Stomach (tissue), 9 donors: ENCODE results near the gene TMEM87B. TPM values are rescaled to one million over a fixed set of nuclear protein-coding genes. Genes with fewer than 3 reads are reported as not detected.
A peak's percentile ranks its signal among the peaks of the same experiment; 100 is the strongest.

Experiments used
- DNase-seq, 2 donors: peaks; one replicate each; pipeline versions ENCODE4 v3.0.0 to v3.0.0-alpha.2; 2013 to 2019
- H3K27ac ChIP-seq, 5 donors: fragments of 200-600 bp in 4 of 5; sonication (generic) in 4 of 5; one replicate each; pipeline ENCODE4 v1.5.1; 2013 to 2019; ENCODE audit warnings: mild to moderate bottlenecking in 1 of 5, moderate library complexity in 1 of 5
- H3K27me3 ChIP-seq, 3 donors: fragments of 200-600 bp; sonication (generic); one replicate each; pipeline ENCODE4 v1.5.1; 2017 to 2019; ENCODE audit warnings: mixed run types in 1 of 3
- H3K36me3 ChIP-seq, 4 donors: fragments of 200-600 bp; sonication (generic); 1 replicate in 3 of 4; 2 replicates in 1 of 4; pipeline ENCODE4 v1.5.1; 2016 to 2019
- H3K4me1 ChIP-seq, 4 donors: fragments of 200-600 bp; sonication (generic); one replicate each; pipeline ENCODE4 v1.5.1; 2016 to 2019
- H3K4me3 ChIP-seq, 4 donors: fragments of 200-600 bp; sonication (generic) in 3 of 4; one replicate each; pipeline ENCODE4 v1.5.1; 2016 to 2019; ENCODE audit warnings: mild to moderate bottlenecking in 1 of 4
- H3K9me3 ChIP-seq, 4 donors: fragments of 200-600 bp; sonication (generic); one replicate each; pipeline ENCODE4 v1.5.1; 2016 to 2019
- CTCF ChIP-seq, 7 experiments: fragments of 450-650 bp in 4 of 7; fragments of 200-600 bp in 3 of 7; sonication (generic) in 3 of 7; IDR thresholded peaks; one replicate each; pipeline ENCODE4 v1.5.1; 2016 to 2019; ENCODE audit warnings: antibody characterized with exemption in 7 of 7, control low read depth in 2 of 7, mild to moderate bottlenecking in 1 of 7
- EP300 ChIP-seq: sonication (generic); formaldehyde crosslinking; IDR thresholded peaks from one replicate; pipeline ENCODE4 v1.6.1; 2017; ENCODE audit warnings: antibody characterized with exemption
- POLR2A ChIP-seq, 4 donors: fragments of 450-650 bp; IDR thresholded peaks; one replicate each; pipeline ENCODE4 v1.6.1; 2016; ENCODE audit warnings: antibody characterized with exemption in 4 of 4, control low read depth in 2 of 4, mild to moderate bottlenecking in 1 of 4, moderate library complexity in 1 of 4
- POLR2AphosphoS5 ChIP-seq, 3 donors: sonication (generic); formaldehyde crosslinking; IDR thresholded peaks; one replicate each; pipeline ENCODE4 v1.6.1; 2016; ENCODE audit warnings: antibody characterized with exemption in 3 of 3
- WGBS, 5 donors: extraction: QIAGEN DNeasy Blood & Tissue Kit in 3 of 5; methylation state at CpG; one replicate each; pipeline versions ENCODE4 v1.1.5 to v1.1.7; 2013 to 2018; 5-methylcytosine and 5-hydroxymethylcytosine counted together
- intact Hi-C: fragments of 100-400 bp; cut with DNase I; formaldehyde crosslinking; loops from one replicate; pipeline ENCODE4 v1.15.1; 2023; ENCODE audit warnings: low total_unique reads
- polyA plus RNA-seq, 3 donors: library from polyadenylated mRNA; stranded (reverse); fragments of 200-250 nt; gene quantifications; one replicate each; pipeline ENCODE4 v1.2.3, GENCODE V29; 2013
- total RNA-seq, 5 donors: library from RNA; depleted of rRNA; stranded (reverse); fragments of >200 nt; gene quantifications; one replicate each; pipeline versions ENCODE4 v1.1.0 to v1.2.3, GENCODE V29; 2014 to 2016
- donor health status: healthy with polysubstance abuse.
- donor health status: Bipolar disorder and iron deficiency.
- donor health status: healthy.

The TMEM87B gene
- total and polyA plus RNA-seq, 8 donors: 3.7 to 62.2 (median 16.1) TPM

GRCh38 chr2:112023707-112024106 lies 31.4 kb upstream of the TMEM87B start:
- Histone ChIP-seq H3K27ac (no peak overlapping the region), H3K9me3 (no peaks in the 10 kb centered on the region), H3K27me3 (no peaks in the 10 kb centered on the region), H3K4me1 (peaks cover 0 to 9% (median 0%) of the 10 kb centered on the region in 4 donors), H3K4me3 (no peak overlapping the region), H3K36me3 (peaks cover 2 to 68% (median 47%) of the 10 kb centered on the region in 4 donors)
- intact Hi-C loops: no loop called here
- DNase-seq: no peak
- WGBS, 5 donors: 87 to 94% (median 93%) methylated on average over 5 of the region's 5 CpGs
- no peak for TF ChIP-seq POLR2A (IDR thresholded peaks at IDR 0.05)
- TF ChIP-seq EP300: no peak
- no peak for TF ChIP-seq CTCF (IDR thresholded peaks at IDR 0.05)
- no peak for TF ChIP-seq POLR2AphosphoS5 (IDR thresholded peaks at IDR 0.05)

GRCh38 chr2:112024231-112024630 lies 30.8 kb upstream of the TMEM87B start:
- 71 to 85% (median 84%) methylated on average over 9 of the region's 9 CpGs for WGBS, 5 donors
- TF ChIP-seq POLR2AphosphoS5 (IDR thresholded peaks at IDR 0.05) (no peak), CTCF (IDR thresholded peaks at IDR 0.05) (no peak), POLR2A (IDR thresholded peaks at IDR 0.05) (no peak)
- Histone ChIP-seq H3K36me3 (peaks cover 2 to 64% (median 45%) of the 10 kb centered on the region in 4 donors), H3K27ac (no peak overlapping the region), H3K9me3 (no peaks in the 10 kb centered on the region), H3K27me3 (no peaks in the 10 kb centered on the region), H3K4me1 (peaks cover 0 to 14% (median 0%) of the 10 kb centered on the region in 4 donors), H3K4me3 (no peak overlapping the region)
- DNase-seq: no peak
- intact Hi-C loops: no loop called here

- H3K4me1 ChIP-seq: peaks cover 0 to 19% (median 0%) of the 10 kb centered on the region in 4 donors
- TF ChIP-seq CTCF (IDR thresholded peaks at IDR 0.05) (no peak), POLR2A (IDR thresholded peaks at IDR 0.05) (no peak), POLR2AphosphoS5 (IDR thresholded peaks at IDR 0.05) (no peak), EP300 (no peak)
- no peaks in the 10 kb centered on the region for H3K27me3 ChIP-seq
- 85 to 94% (median 86%) methylated on average over 9 to 12 of the region's 12 CpGs for WGBS, 5 donors
- H3K9me3 ChIP-seq: no peaks in the 10 kb centered on the region
- DNase-seq: no peak
- H3K36me3 ChIP-seq: peaks cover 2 to 57% (median 39%) of the 10 kb centered on the region in 4 donors
- no peak overlapping the region for H3K4me3 ChIP-seq
- H3K27ac ChIP-seq: no peak overlapping the region
- intact Hi-C loops: no loop called here
Observed at GRCh38 chr2:112024896-112025491, 30.1 kb upstream of the TMEM87B start.

GRCh38 chr2:112026509-112026908 lies 28.6 kb upstream of the TMEM87B start:
- 50 to 60% (median 53%) methylated on average over 8 of the region's 8 CpGs for WGBS, 5 donors
- peaks cover 2 to 41% (median 31%) of the 10 kb centered on the region in 4 donors for H3K36me3 ChIP-seq
- TF ChIP-seq CTCF (IDR thresholded peaks at IDR 0.05) (no peak), EP300 (no peak), POLR2AphosphoS5 (IDR thresholded peaks at IDR 0.05) (peak in 1 of 3 donors; percentile 20), POLR2A (IDR thresholded peaks at IDR 0.05) (no peak)
- no peaks in the 10 kb centered on the region for H3K27me3 ChIP-seq
- intact Hi-C loops: no loop called here
- no peaks in the 10 kb centered on the region for H3K9me3 ChIP-seq
- H3K27ac ChIP-seq: no peak overlapping the region
- peaks cover 0 to 28% (median 4%) of the 10 kb centered on the region in 4 donors for H3K4me1 ChIP-seq
- DNase-seq: peak in 1 of 2 donors; percentile 64
- H3K4me3 ChIP-seq: no peak overlapping the region
